Neural progenitor cell (in vitro differentiated cells): ENCODE results near the gene SLC22A1. TPM values are rescaled to one million over a fixed set of nuclear protein-coding genes. Genes with fewer than 3 reads are reported as not detected.

Source experiments
- DNase-seq: peaks from one replicate; pipeline ENCODE4 v3.0.0-alpha.2; 2016; ENCODE audit warnings: low spot score
- H2AFZ ChIP-seq: fragments of 200-600 bp; sonication (generic); replicated peaks from 2 replicates; pipeline ENCODE4 v1.6.1; 2016; ENCODE audit warnings: antibody characterized with exemption
- H3F3A ChIP-seq: fragments of 200-600 bp; sonication (generic); 2 replicates; pipeline ENCODE4 v1.6.1; 2016; ENCODE audit warnings: antibody characterized with exemption, low read depth
- H3K27ac ChIP-seq: fragments of 200-600 bp; sonication (generic); 2 replicates; pipeline ENCODE4 v1.5.1; 2016; ENCODE audit warnings: mild to moderate bottlenecking
- H3K27me3 ChIP-seq: fragments of 200-600 bp; sonication (generic); 2 replicates; pipeline ENCODE4 v1.6.1; 2016; ENCODE audit warnings: mild to moderate bottlenecking, moderate library complexity
- H3K36me3 ChIP-seq: fragments of 200-600 bp; sonication (generic); 2 replicates; pipeline ENCODE4 v1.5.1; 2016
- H3K4me1 ChIP-seq: fragments of 200-600 bp; sonication (generic); 2 replicates; pipeline ENCODE4 v1.6.1; 2016; ENCODE audit warnings: mixed run types
- H3K4me2 ChIP-seq: fragments of 200-600 bp; sonication (generic); 2 replicates; pipeline ENCODE4 v1.6.1; 2016
- H3K4me3 ChIP-seq: fragments of 200-600 bp; sonication (generic); 2 replicates; pipeline ENCODE4 v1.5.1; 2016
- H3K79me2 ChIP-seq: fragments of 200-600 bp; sonication (generic); 2 replicates; pipeline ENCODE4 v1.6.1; 2016; ENCODE audit warnings: low read depth
- H3K9ac ChIP-seq: fragments of 200-600 bp; sonication (generic); 2 replicates; pipeline ENCODE4 v1.6.1; 2016
- H3K9me3 ChIP-seq: fragments of 200-600 bp; sonication (generic); 2 replicates; pipeline ENCODE4 v1.5.1; 2016; ENCODE audit warnings: low read depth
- H4K20me1 ChIP-seq: fragments of 200-600 bp; sonication (generic); 2 replicates; pipeline ENCODE4 v1.6.1; 2016; ENCODE audit warnings: low read depth
- H3K27ac Mint-ChIP-seq: 3 replicates; pipeline ENCODE4 v1.8.0; 2021; ENCODE audit warnings: mixed read lengths
- H3K27me3 Mint-ChIP-seq: 2 replicates; pipeline ENCODE4 v1.8.0; 2022; ENCODE audit warnings: low read depth, mild to moderate bottlenecking, inconsistent platforms, moderate library complexity, mixed read lengths; ENCODE audit not compliant: insufficient read depth
- H3K36me3 Mint-ChIP-seq: 3 replicates; pipeline ENCODE4 v1.8.0; 2021; ENCODE audit warnings: mixed read lengths
- H3K4me1 Mint-ChIP-seq: 3 replicates; pipeline ENCODE4 v1.8.0; 2021; ENCODE audit warnings: mixed read lengths
- H3K4me3 Mint-ChIP-seq: 3 replicates; pipeline ENCODE4 v1.8.0; 2021; ENCODE audit warnings: mild to moderate bottlenecking, moderate library complexity, mixed read lengths
- H3K9me3 Mint-ChIP-seq: 3 replicates; pipeline ENCODE4 v1.8.0; 2020; ENCODE audit warnings: mixed read lengths
- CTCF ChIP-seq: fragments of 200-600 bp; sonication (generic); IDR thresholded peaks from 2 replicates; pipeline ENCODE4 v1.5.1; 2017; ENCODE audit warnings: antibody characterized with exemption, mild to moderate bottlenecking
- EZH2 ChIP-seq: fragments of 200-600 bp; sonication (generic); IDR thresholded peaks from 2 replicates; pipeline ENCODE4 v1.6.1; 2017; ENCODE audit warnings: antibody characterized with exemption, mild to moderate bottlenecking, moderate library complexity
- EZH2phosphoT487 ChIP-seq: fragments of 200-600 bp; sonication (generic); IDR thresholded peaks from 2 replicates; pipeline ENCODE4 v1.6.1; 2017; ENCODE audit warnings: antibody characterized with exemption
- total RNA-seq: library from RNA; depleted of rRNA; stranded (reverse); fragments of >200 nt; gene quantifications from 2 replicates; pipeline ENCODE4 v1.2.3, GENCODE V29; 2015; ENCODE audit warnings: low replicate concordance

The SLC22A1 gene
- total RNA-seq, 1 donor from 2014 or later, result not detected

GRCh38 chr6:160154471-160154870 is 32.9 kb downstream of the SLC22A1 start:
- TF ChIP-seq CTCF (no peak), EZH2 (no peak), EZH2phosphoT487 (no peak)
- no peak overlapping the region for H3K27ac ChIP-seq
- Mint-ChIP-seq H3K4me1 (no peaks in the 10 kb centered on the region), H3K27ac (no peak overlapping the region), H3K27me3 (peaks cover 2% of the 10 kb centered on the region), H3K36me3 (peaks cover 7% of the 10 kb centered on the region), H3K4me3 (no peak overlapping the region), H3K9me3 (peaks cover 9% of the 10 kb centered on the region)
- no peaks in the 10 kb centered on the region for H3K79me2 ChIP-seq
- H3K4me1 ChIP-seq, result no peaks in the 10 kb centered on the region
- H4K20me1 ChIP-seq, result no peaks in the 10 kb centered on the region
- H3K36me3 ChIP-seq, result no peaks in the 10 kb centered on the region
- H3K4me3 ChIP-seq, result no peak overlapping the region
- no peaks in the 10 kb centered on the region for H3K27me3 ChIP-seq
- H3F3A ChIP-seq, result no peaks in the 10 kb centered on the region
- no peak overlapping the region for H3K9ac ChIP-seq
- H2AFZ ChIP-seq, result no peak overlapping the region
- no peak overlapping the region for H3K4me2 ChIP-seq
- H3K9me3 ChIP-seq, result no peaks in the 10 kb centered on the region
- no peak for DNase-seq

GRCh38 chr6:160156842-160157241 is 35.2 kb downstream of the SLC22A1 start:
- H3K4me3 Mint-ChIP-seq, result no peak overlapping the region
- no peaks in the 10 kb centered on the region for H3K27me3 ChIP-seq
- H3K9me3 ChIP-seq, result no peaks in the 10 kb centered on the region
- peaks cover 8% of the 10 kb centered on the region for H3K9me3 Mint-ChIP-seq
- H3K27me3 Mint-ChIP-seq, result peaks cover 2% of the 10 kb centered on the region
- H3K9ac ChIP-seq, result no peak overlapping the region
- H3K27ac Mint-ChIP-seq, result no peak overlapping the region
- H3K79me2 ChIP-seq, result no peaks in the 10 kb centered on the region
- H3F3A ChIP-seq, result no peaks in the 10 kb centered on the region
- H3K4me2 ChIP-seq, result no peak overlapping the region
- H3K4me1 ChIP-seq, result no peaks in the 10 kb centered on the region
- H2AFZ ChIP-seq, result no peak overlapping the region
- H3K4me1 Mint-ChIP-seq, result peaks cover 11% of the 10 kb centered on the region
- no peak overlapping the region for H3K4me3 ChIP-seq
- no peaks in the 10 kb centered on the region for H4K20me1 ChIP-seq
- no peak for TF ChIP-seq EZH2phosphoT487
- no peak for TF ChIP-seq EZH2
- no peak for TF ChIP-seq CTCF
- DNase-seq, result no peak
- no peak overlapping the region for H3K27ac ChIP-seq
- H3K36me3 Mint-ChIP-seq, result peaks cover 4% of the 10 kb centered on the region
- no peaks in the 10 kb centered on the region for H3K36me3 ChIP-seq

- H3K36me3 Mint-ChIP-seq, result no peaks in the 10 kb centered on the region
- Histone ChIP-seq H3K27ac (no peak overlapping the region), H3K9ac (no peak overlapping the region), H3K9me3 (no peaks in the 10 kb centered on the region), H4K20me1 (no peaks in the 10 kb centered on the region), H3K4me1 (no peaks in the 10 kb centered on the region), H3K4me3 (no peak overlapping the region), H3K79me2 (no peaks in the 10 kb centered on the region), H3K27me3 (no peaks in the 10 kb centered on the region), H2AFZ (peak overlapping the region; percentile 68), H3K36me3 (no peaks in the 10 kb centered on the region), H3K4me2 (no peak overlapping the region), H3F3A (no peaks in the 10 kb centered on the region)
- peaks cover 2% of the 10 kb centered on the region for H3K27me3 Mint-ChIP-seq
- peaks cover 14% of the 10 kb centered on the region for H3K4me1 Mint-ChIP-seq
- peaks cover 5% of the 10 kb centered on the region for H3K9me3 Mint-ChIP-seq
- no peak for DNase-seq
- H3K4me3 Mint-ChIP-seq, result no peak overlapping the region
- TF ChIP-seq CTCF, result no peak
- no peak for TF ChIP-seq EZH2phosphoT487
- no peak for TF ChIP-seq EZH2
- peak overlapping the region; percentile 92 for H3K27ac Mint-ChIP-seq
Observed at GRCh38 chr6:160160450-160160849, 38.8 kb downstream of the SLC22A1 start.
